Right forelimb (tissue), 1 donor: ENCODE data around the gene HK1.
"Not testable (repeated sequence)": the region's sequence is repeated elsewhere in the genome, so short reads cannot be mapped to it uniquely, and the experiment has no call there.

Experiments used
- DNase-seq: peaks from one replicate; pipeline ENCODE4 v3.0.0-alpha.2; 2018

HK1 gene

DNA sequence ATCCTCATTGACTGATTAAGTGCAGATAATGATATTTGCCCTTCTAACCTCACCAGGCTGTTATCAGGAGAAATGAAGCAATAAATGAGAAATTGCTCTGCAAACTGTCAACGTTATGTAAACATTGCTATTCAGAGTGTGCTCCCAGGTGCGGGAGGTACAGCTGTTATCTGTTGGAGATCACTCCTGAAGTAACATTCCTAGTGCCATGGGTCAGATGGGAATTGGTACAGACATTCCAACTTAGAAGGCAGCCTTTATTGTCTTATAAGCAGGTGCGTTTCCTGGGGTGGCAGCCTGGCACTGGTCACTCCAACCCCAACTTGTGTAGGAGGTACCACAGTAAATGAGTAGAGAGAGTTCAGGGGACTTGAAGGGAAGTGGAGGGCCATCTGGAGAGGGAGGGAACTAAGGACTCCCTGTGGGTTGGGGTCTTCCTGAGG is 36.8 kb downstream of the HK1 start:
- DNase-seq = no peak

DNA sequence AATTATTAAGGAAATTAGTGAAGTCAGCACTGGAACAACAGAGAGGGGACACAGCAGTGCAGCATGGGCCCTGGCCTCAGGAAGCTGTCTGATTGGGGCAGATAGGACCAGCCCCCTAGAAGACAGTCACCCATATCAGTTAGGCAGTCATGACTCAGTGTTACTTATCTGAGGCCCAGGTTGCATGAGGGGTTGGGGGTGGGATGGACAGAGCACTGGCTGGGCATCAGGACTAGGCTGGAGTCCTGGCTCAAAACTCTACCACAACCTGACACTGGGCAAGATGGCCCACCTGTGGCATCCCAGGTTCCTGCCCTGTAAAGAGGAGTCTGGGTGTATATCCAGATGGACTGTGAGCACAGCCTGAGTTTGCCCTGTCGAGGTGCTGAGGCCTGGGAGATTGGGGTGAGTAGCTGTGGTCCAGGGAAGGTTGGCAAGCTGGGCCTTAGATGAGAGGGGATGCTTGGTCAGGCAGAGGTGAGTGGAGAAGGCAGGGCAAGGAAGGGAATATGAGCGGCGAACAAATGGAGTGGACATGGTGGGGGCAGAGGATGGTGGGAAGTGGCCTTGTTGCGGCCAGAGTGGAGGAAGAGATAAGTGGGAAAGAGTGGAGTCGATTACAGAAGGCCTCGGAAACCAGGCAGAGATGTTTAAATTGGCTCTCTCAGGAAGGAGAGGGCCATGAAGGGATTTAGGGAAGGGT is 37.5 kb downstream of the HK1 start:
- DNase-seq = no peak

DNA sequence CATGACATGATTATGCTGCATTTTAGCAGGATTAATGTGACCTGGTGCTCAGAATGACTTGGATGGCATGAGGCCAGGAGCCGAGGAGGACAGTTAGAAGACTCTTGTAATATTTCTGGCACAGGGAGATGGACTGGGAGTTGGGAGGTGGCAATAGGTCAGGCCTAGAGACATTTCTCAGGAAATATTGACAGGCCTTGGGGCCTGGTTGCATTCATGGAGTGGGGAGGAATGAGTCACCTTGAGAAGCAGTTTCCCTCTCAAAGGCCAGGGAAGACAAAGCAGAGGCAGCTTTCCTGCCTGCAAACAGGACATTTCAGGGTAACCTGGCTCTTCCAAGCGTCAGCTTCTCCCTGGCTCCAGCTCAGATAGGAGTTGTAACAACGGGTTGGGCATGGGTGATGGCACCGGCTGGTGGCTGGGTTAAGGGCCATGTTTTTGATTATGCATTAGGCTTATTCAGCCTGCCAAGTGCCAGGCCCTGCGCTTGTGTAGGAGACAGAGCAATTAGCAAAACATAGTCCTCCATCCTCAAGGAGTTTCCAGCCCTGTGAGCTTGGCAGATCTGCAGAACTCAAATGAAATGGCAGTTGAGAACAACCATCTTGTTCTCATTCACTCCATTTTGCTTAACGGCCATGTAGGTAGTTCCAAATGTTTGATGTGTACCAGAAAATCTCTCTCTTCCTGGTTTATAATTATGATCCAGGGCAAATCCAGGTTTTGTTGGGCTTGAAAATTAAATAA is 38.2 kb downstream of the HK1 start:
- no peak for DNase-seq

DNA sequence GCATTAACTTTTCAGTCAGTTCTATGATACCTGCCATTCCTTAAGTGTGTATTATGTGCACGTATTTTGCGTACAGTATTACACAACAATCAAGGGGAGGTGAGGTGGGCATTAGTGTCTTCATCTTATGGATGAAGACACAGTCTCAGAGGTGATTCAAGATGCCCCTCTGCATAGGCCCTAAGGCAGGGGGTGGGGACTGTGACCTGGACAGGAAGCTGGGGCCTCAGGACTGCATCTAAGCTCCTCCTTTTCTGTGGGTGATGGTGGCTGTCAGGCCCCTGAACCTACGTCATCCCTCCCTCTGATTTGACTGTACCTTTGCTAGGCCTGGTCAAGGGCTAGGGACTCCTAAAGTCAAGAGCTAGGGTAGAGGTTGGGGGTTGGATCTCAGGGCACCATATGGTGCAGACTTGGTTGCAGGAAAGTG is 38.9 kb downstream of the HK1 start:
- no peak for DNase-seq

DNA sequence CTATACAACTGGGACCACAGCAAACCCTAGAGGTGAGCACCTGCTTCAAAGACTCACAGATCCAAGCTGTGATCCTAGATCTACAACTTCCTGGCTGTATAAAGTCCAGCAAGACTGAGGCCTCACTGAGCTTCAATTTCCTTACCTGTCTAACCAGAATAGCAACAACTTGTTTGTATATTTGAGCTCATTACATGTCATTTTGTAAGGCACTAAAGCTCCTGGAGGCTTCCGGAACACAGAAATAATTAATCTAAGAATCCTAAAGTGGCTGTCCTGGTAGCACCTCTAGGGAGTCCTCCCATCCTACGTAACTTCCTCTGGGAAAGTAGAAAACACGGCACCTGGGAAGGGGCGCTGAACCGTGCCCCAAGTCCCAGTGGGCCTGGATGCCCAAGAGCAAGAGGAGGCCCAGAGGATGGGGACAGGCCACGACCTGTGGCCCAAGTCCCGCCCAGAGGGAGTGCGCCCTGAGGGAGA is 39.4 kb downstream of the HK1 start:
- DNase-seq = no peak

DNA sequence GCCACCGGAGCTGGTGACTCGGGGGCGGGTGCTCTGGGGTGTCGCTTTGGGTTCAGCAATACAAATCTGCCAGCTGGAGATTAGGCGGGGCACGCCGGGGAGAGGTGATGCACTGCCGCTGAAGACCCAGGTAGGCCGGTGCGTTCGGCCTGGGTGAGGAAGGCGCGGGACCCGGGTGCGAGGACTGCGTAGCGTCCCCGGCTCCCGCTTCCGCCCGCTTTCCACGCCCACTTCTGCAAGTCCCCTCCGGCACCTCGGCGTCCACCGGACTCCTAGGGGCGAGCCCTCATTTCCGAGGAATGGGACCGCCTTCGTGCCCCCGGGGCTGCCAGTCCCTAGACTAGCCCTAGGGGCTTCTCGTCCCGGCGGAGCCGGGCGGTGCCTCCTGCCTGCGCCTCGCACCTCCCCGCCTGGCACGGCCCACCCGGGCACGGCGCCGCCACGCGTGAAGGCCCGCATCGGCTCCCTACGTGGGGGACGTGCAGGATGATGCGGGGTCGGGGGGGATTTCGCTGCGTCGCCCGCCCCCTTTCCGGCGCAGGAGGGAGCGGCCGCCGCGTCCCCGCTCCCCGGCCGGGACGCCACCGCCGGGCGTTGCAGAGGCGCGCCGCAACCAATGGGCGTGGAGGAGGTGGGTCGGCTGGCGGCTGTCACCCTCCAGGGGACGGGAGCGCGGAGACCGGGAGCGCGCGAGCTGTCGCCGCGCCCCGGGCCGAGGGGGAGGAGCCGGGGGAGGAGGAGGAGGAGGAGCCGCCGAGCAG is 40.0 kb downstream of the HK1 start:
- DNase-seq = peak; percentile 94

DNA sequence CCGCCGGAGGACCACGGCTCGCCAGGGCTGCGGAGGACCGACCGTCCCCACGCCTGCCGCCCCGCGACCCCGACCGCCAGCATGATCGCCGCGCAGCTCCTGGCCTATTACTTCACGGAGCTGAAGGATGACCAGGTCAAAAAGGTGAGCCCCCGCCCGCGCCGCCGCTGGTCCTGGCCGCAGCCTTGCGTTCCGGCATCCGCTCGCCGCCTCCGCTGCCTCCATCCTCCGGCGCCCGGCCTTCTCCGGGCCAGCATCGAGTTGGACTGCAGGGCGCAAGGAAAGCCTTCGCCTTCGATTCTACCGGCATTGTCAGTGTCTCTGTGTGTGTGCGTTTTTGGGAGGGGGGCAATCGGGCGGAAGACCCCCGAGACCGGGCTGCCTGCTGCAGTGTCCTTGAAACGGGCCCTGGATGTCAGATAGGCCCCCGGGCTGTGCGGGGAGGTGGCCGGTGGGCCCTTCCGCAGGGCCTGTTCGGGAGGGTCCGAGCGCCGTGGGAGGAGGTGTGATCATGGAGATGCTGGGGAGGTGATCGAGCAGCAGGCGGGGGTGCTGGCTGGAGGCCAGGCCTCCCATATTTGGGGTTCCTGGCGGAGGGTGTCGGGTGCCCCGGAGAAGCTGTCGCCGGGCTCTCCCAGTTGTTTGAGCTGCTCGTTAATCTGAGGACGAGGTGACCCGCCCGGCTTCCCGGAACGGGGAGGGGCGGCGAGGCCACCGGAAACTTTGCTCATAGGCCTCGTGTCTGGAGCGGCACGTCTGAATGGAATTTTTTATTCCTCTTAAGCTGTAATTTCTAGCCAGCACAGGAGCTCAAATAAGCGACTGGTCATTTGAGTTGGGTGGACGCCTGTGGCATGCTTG is 40.8 kb downstream of the HK1 start:
- DNase-seq = peak; percentile 85

DNA sequence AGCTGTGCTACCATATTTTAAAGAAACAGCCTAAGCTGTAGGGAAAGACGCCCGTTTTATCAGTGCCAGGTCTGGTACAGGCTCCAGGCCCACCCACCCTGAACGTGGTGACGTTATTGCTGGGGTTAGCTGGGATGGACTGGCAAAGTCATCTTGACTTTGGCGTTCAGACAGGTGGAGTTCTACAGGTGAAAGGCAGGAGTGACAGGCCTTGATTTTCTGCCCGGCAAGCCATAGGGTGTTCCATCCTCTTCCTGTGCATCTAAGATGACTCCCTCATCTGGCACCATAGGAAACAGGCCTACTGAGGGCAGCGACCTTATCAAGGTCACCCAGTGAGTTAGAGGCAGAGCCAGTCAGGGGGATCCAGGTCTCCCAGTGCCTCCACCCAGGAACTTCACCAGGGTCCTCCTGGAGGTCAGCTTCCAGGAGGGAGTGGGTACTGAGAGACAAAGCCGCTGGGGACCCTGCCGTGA is 41.6 kb downstream of the HK1 start:
- no peak for DNase-seq

DNA sequence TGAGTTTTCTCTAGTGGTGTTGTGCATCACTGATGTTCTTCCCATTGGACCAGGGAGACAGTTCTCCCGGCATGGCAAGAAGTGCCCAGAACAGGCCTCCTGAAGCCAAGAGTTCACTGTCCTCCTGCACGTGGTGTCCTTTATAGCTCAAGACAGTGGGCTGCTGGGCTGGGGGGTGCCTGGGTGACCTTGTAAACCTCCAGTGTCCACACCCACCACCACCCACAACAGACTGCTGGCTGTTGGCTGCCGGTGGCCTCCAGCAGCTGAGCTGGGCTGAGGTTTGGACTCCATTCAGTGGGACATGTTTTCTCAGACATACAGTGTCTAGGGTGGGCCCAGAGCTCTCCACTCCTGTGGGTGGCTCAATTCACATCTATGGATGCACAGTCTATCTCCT is 42.2 kb downstream of the HK1 start:
- DNase-seq = no peak

DNA sequence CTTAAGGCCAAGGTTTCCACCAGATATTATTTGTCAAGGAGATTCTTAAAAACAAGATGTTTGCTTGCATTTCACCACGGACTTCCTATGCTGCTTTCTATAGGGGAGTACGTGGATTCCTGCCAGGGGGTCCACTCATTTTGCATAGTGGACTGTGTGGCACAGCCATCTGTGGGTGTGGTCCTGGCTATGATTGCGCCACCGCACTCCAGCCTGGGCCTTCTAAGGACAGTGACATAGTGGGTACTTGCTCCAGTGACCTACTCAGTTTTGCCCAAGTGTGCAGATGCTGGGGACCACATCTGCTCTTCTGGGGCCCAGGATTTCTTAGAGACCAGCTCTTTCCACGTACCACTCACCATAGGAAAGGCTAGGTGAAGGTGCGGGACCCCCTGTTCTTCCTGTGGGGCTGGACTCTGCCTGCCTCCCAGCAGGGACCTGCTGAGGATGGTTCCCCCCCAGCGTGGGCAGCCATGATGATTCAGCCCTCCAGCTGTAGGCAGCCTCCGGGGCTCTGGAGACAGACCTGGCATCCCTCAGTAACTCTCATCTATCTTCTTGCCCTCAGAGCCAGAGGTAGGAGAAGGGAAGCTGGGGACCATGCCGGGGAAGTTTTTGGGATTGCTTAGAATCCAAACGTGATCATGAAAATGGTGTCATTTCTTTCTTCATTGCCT is 42.9 kb downstream of the HK1 start:
- DNase-seq = no peak

DNA sequence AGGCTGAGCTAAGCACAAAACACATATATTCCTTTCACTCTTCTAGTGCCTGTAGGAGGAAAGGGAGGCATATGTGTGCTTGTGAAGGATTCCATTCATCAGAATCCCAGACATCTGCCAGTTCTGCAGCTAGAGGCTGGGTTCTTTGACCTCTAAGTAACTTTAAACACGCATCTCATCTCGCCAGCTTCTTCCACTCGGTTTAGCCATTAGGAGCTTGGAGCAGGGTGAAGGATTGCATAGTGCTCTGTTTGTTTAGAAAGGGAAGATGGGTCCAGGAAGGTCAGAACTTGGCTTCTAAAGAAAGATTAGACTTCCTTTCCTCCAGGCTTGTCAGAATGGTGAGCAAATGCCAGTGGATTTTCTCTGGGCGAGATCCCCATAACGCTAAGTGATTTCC is 43.6 kb downstream of the HK1 start:
- DNase-seq = no peak

DNA sequence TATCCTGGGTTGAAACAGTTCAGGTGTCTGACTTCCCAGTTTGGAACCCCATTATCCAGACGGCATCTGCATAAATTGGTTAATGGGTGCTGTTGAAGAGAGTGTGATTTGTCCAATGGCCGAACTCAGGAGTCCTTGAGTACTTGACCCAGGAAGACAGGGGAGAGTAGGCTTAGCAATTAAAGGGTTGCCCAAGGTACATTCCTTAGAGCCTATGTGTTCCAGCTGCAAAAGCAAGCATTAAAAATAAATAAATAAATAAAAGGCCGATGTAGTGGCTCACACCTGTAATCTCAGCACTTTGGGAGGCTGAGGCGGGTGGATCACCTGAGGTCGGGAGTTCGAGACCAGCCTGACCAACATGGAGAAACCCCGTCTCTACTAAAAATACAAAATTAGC is 44.0 kb downstream of the HK1 start:
- DNase-seq = not testable (repeated sequence)

DNA sequence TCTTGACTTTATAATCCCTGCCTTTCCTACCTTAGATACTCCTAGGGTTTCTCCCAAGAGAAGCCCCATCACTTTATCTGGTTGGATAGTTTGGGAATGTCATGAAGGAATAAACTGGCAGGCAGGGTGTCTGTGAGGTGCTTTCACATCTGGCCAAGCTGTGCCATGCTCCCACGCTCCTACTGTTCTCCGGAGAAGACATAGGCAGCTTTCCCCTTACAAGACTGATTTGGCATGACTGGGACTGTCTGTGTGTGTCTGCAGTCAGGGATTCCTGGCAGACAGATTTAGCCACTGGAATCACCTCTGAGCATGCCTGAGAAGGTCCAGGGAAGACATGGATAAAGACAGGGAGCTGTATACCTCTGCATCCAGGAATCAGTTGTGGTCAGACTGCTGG is 45.3 kb downstream of the HK1 start:
- no peak for DNase-seq

DNA sequence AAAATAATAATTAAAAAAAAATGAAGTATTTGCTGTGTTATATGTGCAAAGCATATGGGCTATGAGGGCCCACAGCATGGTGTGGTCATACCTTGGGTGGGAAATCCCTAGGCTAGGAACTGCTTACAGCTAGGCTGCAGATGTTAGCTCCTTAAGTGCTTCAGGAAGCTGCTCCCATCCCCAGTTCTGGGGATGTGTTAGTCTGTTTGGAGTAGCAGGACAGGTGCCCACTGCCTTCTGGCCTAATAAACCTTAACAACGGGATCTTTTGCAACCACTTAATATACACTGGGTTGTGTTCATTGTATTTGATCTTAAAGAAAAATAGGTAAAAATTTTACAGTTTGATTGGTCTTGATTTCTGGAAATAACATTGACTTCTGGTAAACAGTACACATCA is 46.3 kb downstream of the HK1 start:
- no peak for DNase-seq

DNA sequence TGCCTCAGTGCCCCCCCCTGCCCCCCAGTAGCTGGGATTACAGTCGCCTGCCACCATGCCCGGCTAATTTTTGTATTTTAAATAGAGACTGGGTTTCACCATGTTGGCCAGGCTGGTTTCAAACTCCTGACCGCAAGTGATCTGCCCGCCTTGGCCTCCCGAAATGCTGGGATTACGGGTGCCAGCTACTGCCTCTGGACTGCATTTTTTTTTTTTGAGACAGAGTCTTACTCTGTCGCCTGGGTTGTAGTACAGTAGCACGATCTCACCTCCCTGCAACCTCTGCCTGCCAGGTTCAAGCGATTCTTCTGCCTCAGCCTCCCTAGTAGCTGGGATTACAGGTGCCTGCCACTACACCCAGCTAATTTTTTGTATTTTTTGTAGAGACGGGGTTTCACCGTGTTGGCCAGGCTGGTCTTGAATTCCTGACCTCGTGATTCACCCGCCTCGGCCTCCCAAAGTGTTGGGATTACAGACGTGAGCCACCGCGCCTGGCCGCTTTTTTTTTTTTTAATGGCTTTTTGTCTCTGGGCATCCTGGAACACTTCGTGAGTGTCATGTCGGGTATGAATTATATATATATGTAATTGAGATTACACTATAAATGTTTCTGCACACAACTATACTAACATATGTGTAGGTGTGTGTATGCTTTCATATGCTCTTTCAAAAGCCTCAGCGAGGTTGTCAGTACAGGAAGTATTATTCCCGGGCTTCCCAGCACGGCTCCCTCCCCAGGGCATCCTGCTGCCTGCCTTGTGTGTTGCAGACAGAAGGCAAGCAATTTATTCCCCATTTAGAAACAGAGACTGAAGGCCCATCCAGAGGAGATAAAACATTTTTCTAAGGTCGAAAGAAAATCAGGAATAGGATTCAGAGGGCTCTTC is 47.6 kb downstream of the HK1 start:
- DNase-seq = not testable (repeated sequence)

DNA sequence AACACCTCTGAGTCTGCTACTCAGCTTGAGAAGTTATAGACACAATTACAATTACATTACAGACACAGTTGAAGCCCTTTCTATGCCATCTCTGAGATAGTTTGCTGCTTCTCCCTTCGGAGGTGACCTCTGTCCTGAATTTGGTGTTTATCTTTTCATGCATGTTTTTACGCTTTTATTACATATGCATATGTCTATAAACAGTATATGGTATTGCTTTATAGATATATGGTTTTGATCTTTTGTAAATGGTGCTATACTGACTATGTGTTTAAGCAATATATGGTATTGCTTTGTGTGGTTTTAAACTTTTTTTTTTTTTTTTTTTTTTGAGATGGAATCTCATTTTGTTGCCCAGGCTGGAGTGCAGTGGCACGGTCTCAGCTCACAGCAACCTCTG is 48.4 kb downstream of the HK1 start:
- DNase-seq = no peak

DNA sequence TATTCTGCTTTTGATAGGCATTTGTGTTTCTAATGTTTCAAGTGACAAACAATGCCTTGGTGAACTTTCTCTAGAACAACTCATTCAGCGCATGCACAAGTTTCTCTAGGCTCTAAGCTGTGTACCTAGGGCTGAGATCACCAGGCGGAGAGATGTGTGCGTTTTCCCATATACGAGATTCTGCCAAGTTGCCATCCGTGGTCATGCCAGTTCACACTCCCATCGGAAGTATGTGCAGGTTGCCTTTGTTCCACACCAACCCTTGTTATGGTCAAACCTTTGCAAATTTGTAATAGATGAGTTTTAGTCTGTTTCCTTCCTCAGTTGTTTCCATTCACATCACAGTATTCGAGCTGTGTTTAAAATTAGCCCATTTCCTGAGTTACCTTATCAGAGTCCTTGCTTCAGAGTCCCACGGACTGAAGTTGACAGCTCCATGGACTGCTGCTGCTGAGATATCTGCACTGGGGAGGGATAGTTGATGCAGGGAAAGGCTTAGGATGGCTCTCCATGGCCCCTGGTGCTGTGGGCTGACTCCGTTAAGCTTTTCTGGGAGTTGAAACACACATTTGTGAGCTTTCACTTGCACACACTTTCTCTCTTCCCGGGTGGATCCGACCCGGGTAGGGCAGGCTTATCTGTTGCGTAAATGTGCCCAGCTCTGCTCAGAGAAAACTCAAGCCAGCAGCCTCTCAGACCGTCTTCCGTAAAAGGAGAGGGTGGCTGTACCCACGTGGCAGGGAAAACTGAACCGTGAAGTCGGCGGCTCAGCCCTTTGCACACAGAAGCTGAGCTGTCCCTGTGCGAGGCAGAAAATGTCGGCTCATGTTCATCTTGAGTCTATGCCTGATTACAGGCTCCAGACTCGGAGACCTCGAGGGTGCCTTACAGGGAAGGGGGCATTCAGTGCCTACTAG is 49.4 kb downstream of the HK1 start:
- DNase-seq = no peak

DNA sequence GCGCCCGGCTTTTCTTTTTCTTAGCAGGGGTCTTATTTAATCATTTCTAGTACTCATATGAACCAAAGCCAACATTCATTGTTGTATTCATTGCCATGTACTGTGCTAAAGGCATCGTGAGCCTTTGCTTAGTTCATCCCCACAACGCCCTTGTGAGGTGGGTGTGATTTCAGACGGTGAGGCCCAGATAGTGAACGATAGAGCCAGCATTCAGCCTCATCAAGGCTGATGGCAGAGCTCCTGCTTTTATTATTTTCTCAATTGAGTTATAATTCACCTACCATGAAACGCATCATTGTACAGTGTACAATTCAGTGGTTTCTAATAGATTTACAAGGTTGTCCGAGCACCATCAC is 50.1 kb downstream of the HK1 start:
- DNase-seq = no peak

DNA sequence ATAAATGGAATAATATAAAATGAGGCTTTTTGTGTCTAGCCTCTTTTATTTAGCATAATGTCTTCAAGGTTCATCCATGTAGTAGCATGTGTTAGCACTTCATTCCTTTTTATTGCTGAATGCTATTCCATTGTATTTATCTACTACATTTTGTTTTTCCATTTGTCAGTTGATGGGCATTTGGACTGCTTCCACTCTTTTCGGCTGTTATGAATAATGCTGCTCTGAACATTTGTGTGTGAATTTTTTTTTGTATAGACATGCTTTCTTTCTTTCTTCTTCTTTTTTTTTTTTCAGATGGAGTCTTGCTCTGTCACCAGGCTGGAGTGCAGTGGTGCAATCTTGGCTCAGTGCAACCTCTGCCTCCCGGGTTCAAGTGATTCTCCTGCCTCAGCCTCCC is 50.6 kb downstream of the HK1 start:
- not testable (repeated sequence) for DNase-seq

DNA sequence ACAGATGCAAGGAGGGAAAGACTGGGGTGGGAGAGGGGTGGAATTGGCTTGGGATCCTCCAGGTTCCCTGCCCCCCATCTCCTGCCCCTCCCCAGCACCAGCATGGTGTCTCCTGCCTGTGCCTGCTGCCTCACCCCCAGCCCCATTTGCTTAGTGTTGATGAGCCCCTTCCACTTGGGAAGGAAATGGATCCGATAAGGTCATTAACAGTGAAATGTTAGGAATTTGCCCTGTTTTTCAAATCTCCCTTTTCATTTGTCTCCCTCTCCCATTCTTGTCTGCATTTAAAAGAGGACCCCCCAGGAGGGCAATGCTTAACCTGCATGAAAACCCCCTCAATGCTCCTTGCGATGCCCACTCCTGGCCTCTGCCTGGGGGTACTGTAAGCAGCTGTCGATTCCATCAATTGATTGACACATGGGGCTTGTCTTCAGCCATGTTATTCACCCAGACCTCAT is 51.5 kb downstream of the HK1 start:
- no peak for DNase-seq
